Parathyroid adenoma (tissue), 2 donors: ENCODE results near the gene MFAP4.

ENCODE experiments used
- H2AFZ ChIP-seq: fragments of 300-600 bp; sonication (generic); one replicate; pipeline ENCODE4 v1.7.0; 2017; ENCODE audit warnings: antibody characterized with exemption, mild to moderate bottlenecking
- H3K27ac ChIP-seq: fragments of 300-600 bp; sonication (generic); one replicate; pipeline ENCODE4 v1.7.0; 2017
- H3K27me3 ChIP-seq: fragments of 300-600 bp; sonication (generic); one replicate; pipeline ENCODE4 v1.7.0; 2017; ENCODE audit warnings: low read length; ENCODE audit not compliant: control insufficient read depth, insufficient read depth
- H3K36me3 ChIP-seq: fragments of 300-600 bp; sonication (generic); one replicate; pipeline ENCODE4 v1.7.0; 2017; ENCODE audit warnings: low read length; ENCODE audit not compliant: control insufficient read depth, insufficient read depth
- H3K4me1 ChIP-seq: fragments of 300-600 bp; sonication (generic); one replicate; pipeline ENCODE4 v1.7.0; 2017; ENCODE audit warnings: control low read depth
- H3K4me2 ChIP-seq: fragments of 300-600 bp; sonication (generic); one replicate; pipeline ENCODE4 v1.7.0; 2017; ENCODE audit warnings: low read length
- H3K4me3 ChIP-seq: fragments of 300-600 bp; sonication (generic); one replicate; pipeline ENCODE4 v1.7.0; 2017; ENCODE audit warnings: low read depth, low read length
- H3K79me2 ChIP-seq: fragments of 300-600 bp; sonication (generic); one replicate; pipeline ENCODE4 v1.7.0; 2017; ENCODE audit warnings: control low read depth
- H3K9ac ChIP-seq: fragments of 300-600 bp; sonication (generic); one replicate; pipeline ENCODE4 v1.7.0; 2017; ENCODE audit warnings: mild to moderate bottlenecking
- H3K9me3 ChIP-seq: fragments of 300-600 bp; sonication (generic); one replicate; pipeline ENCODE4 v1.7.0; 2017; ENCODE audit warnings: low read length; ENCODE audit not compliant: control insufficient read depth
- TF ChIP-seq, protein P1 (sequence below): fragments of 300-600 bp; sonication (generic); IDR thresholded peaks from one replicate; pipeline ENCODE4 v1.7.0; 2017; ENCODE audit warnings: antibody characterized with exemption, mild to moderate bottlenecking
- donor health status: primary hyperparathyroidism.

Gene MFAP4

DNA sequence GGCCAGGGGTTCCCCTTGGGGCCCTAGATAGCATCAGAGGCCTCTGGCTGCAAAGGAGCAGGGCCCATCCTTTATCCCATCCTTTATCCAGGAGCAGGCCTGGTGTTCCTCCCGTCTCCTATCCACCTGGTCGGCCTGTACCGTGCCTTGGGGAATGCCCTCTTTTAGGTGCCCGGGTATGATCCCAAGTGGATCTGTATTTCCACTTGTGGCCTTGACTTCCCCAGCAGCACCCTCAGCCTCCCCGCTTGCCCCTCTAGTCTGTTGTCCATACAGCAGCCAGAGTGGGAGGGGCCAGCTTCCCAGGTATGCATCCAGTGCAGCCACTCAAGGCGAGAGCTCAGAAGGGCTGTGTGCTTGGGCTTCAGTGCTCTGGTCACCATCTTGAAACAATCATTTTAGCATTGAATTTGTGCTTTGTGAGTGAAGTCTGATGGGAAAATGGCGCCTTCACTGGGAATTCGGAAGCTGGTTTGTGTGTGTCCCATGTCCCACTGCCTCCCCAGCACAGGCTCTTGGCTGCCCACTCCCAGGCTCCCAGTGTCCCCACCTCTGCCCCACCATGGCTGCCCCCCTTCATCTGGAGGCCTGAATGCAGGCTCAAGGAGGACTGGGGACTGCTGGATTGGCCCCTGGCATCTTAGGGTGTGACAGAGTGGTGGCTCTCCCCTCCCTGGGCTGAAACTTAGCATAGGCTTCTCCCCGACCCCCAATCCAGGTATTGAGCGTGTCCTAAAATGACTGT is 20.8 kb upstream of the MFAP4 start:
- TF ChIP-seq, protein P1, sequence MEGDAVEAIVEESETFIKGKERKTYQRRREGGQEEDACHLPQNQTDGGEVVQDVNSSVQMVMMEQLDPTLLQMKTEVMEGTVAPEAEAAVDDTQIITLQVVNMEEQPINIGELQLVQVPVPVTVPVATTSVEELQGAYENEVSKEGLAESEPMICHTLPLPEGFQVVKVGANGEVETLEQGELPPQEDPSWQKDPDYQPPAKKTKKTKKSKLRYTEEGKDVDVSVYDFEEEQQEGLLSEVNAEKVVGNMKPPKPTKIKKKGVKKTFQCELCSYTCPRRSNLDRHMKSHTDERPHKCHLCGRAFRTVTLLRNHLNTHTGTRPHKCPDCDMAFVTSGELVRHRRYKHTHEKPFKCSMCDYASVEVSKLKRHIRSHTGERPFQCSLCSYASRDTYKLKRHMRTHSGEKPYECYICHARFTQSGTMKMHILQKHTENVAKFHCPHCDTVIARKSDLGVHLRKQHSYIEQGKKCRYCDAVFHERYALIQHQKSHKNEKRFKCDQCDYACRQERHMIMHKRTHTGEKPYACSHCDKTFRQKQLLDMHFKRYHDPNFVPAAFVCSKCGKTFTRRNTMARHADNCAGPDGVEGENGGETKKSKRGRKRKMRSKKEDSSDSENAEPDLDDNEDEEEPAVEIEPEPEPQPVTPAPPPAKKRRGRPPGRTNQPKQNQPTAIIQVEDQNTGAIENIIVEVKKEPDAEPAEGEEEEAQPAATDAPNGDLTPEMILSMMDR = no peak
- no peak overlapping the region for H2AFZ ChIP-seq
- H3K27ac ChIP-seq = no peak overlapping the region
- H3K79me2 ChIP-seq = no peaks in the 10 kb centered on the region
- H3K9me3 ChIP-seq = no peaks in the 10 kb centered on the region
- no peaks in the 10 kb centered on the region for H3K27me3 ChIP-seq
- no peaks in the 10 kb centered on the region for H3K36me3 ChIP-seq
- H3K4me3 ChIP-seq = no peak overlapping the region
- no peak overlapping the region for H3K9ac ChIP-seq
- peaks cover 4% of the 10 kb centered on the region for H3K4me1 ChIP-seq
- H3K4me2 ChIP-seq = no peak overlapping the region

DNA sequence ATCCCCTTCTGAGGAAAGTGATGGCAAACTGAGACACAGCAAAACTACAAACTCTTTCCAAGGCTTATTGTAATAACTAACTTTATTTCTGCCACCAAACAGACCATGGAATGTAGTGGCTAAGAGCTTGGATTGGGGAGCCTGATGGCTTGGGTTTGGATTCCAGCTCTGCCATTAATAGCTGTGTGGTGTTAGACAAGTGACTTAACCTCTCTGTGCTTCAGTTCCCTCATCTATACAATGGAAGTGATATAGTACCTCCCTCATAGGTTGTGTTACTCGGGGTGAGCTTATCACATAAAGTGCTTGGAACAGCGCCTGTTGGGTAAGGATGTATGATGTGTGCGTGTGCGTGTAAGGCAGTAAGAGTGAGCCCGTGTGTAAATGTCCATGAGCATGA is 18.1 kb upstream of the MFAP4 start:
- peaks cover 6% of the 10 kb centered on the region for H3K4me1 ChIP-seq
- TF ChIP-seq, protein P1 = no peak
- H3K9me3 ChIP-seq = no peaks in the 10 kb centered on the region
- no peak overlapping the region for H2AFZ ChIP-seq
- no peaks in the 10 kb centered on the region for H3K36me3 ChIP-seq
- H3K27me3 ChIP-seq = no peaks in the 10 kb centered on the region
- no peak overlapping the region for H3K9ac ChIP-seq
- H3K4me3 ChIP-seq = no peak overlapping the region
- H3K79me2 ChIP-seq = no peaks in the 10 kb centered on the region
- no peak overlapping the region for H3K4me2 ChIP-seq
- H3K27ac ChIP-seq = no peak overlapping the region

DNA sequence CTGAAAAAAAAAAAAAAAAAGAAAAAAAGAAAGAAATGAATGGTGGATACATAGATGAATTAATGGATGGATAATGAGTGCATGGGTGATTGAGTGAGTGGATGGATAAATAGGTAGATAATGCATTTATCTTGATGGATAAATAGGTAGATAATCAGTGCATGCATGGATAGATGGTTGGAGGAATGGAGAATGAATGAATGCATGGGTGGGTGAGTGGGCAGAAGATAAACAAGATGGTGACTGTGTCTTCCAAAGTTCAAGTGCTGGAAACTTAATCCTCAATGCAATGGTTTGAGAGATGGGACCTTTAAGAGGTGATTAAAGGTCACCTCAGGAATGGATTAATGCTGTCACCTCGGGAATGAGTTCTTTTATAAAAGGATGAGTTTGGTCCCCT is 17.3 kb upstream of the MFAP4 start:
- Histone ChIP-seq H3K9ac (no peak overlapping the region), H3K4me2 (no peak overlapping the region), H3K9me3 (no peaks in the 10 kb centered on the region), H3K36me3 (no peaks in the 10 kb centered on the region), H3K79me2 (no peaks in the 10 kb centered on the region), H3K4me1 (peaks cover 6% of the 10 kb centered on the region), H3K27me3 (no peaks in the 10 kb centered on the region), H2AFZ (no peak overlapping the region), H3K4me3 (no peak overlapping the region), H3K27ac (no peak overlapping the region)
- TF ChIP-seq, protein P1 = no peak

DNA sequence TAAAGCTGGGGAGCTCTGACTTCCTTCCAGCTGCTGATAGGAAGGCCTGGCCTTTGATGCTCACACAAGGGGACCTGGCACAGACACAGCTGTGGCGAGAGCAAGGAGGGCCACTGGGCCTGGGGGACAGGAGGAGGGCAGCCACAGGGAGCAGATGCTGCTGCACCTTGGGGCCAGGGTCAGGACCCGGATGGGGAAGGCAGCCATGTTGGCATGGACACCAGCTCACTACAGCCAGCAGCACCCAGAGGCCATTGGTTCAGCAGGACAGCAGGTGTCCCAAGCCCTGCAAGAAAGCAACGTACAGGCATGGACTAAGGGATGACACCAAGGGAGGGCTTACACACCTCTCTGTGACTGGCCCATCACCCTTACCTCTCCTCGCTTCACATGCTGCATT is 16.0 kb upstream of the MFAP4 start:
- TF ChIP-seq, protein P1 = no peak
- no peaks in the 10 kb centered on the region for H3K27me3 ChIP-seq
- no peaks in the 10 kb centered on the region for H3K9me3 ChIP-seq
- H3K4me3 ChIP-seq = no peak overlapping the region
- no peak overlapping the region for H3K9ac ChIP-seq
- H3K4me1 ChIP-seq = peaks cover 9% of the 10 kb centered on the region
- no peaks in the 10 kb centered on the region for H3K79me2 ChIP-seq
- no peak overlapping the region for H2AFZ ChIP-seq
- H3K27ac ChIP-seq = no peak overlapping the region
- no peaks in the 10 kb centered on the region for H3K36me3 ChIP-seq
- no peak overlapping the region for H3K4me2 ChIP-seq

DNA sequence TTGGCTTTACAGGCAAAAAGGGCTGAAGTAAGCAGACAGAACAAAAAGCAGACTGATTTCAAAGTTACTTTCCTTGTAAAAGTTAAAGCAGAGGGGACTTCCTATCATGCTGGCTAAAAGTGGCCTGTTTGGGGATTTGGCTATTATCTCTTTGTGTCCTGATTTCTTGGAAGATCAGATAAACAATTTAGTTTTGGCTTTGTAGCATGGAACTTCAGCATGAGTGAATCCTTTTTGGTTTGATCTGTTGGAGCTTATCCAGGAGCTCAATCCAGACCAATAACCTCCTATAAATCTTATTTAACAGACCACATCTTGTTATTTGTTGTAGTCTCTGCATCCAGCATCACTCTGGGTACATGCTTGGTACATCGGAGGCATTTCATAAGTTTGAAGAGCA is 15.2 kb upstream of the MFAP4 start:
- peaks cover 9% of the 10 kb centered on the region for H3K4me1 ChIP-seq
- no peak overlapping the region for H3K27ac ChIP-seq
- H3K79me2 ChIP-seq = no peaks in the 10 kb centered on the region
- no peaks in the 10 kb centered on the region for H3K36me3 ChIP-seq
- no peak overlapping the region for H3K4me3 ChIP-seq
- H3K9ac ChIP-seq = no peak overlapping the region
- H3K27me3 ChIP-seq = no peaks in the 10 kb centered on the region
- no peak overlapping the region for H3K4me2 ChIP-seq
- H2AFZ ChIP-seq = peak overlapping the region; percentile 15
- H3K9me3 ChIP-seq = no peaks in the 10 kb centered on the region
- TF ChIP-seq, protein P1 = no peak
